H1 (cell line): Measurements from ENCODE around the gene DGKI. TPM values are rescaled to one million over a fixed set of nuclear protein-coding genes. Genes with fewer than 3 reads are reported as not detected.

ENCODE experiments used
- CTCF ChIP-seq, 3 experiments: IDR thresholded peaks; 1 replicate in 2 of 3; 2 replicates in 1 of 3; pipeline versions ENCODE4 v1.5.1 to v1.6.1; 2011; ENCODE audit warnings: low read length in 3 of 3, mild to moderate bottlenecking in 3 of 3, inconsistent platforms in 2 of 3, low read depth in 1 of 3, moderate library complexity in 1 of 3; ENCODE audit not compliant: insufficient read depth in 1 of 3; ENCODE audit errors: control extremely low read depth in 1 of 3
- FOSL1 ChIP-seq: IDR thresholded peaks from 2 replicates; pipeline ENCODE4 v1.6.1; 2011; ENCODE audit warnings: mild to moderate bottlenecking, low read depth, low read length, moderate library complexity; ENCODE audit not compliant: insufficient read depth
- SP4 ChIP-seq: IDR thresholded peaks from 2 replicates; pipeline ENCODE4 v1.6.1; 2012; ENCODE audit warnings: low read length, inconsistent platforms
- polyA plus RNA-seq, 7 experiments: library from polyadenylated mRNA; depleted of rRNA in 3 of 7; stranded (reverse) in 5 of 7; unstranded in 2 of 7; fragments of >200 nt in 5 of 7; fragments of 200-250 nt in 2 of 7; gene quantifications; 1 replicate in 5 of 7; 2 replicates in 1 of 7; 4 replicates in 1 of 7; pipeline versions ENCODE4 v1.2.1 to v1.2.3, GENCODE V29; 2011 to 2013; ENCODE audit warnings: missing spikeins in 2 of 7, mixed read lengths in 2 of 7
- total RNA-seq: library from RNA; stranded (reverse); fragmentation: NEBNext Ultra II Directional; extraction: Animal tissue kit (Norgen Biotek cat#: 25700); gene quantifications from 2 replicates; pipeline ENCODE4 v1.2.1, GENCODE V29; 2021

Gene DGKI
- total and polyA plus RNA-seq, 2 of the 8 experiments (the other 6 are each of a cell fraction or from before 2014, with no cell fraction given): 0.20 to 0.71 TPM

- TF ChIP-seq CTCF (IDR thresholded peaks at IDR 0.05; ENCODE audit: control extremely low read depth in 1 of 3, insufficient read depth in 1 of 3, low read depth in 1 of 3, low read length in 3 of 3): no peak
- TF ChIP-seq SP4: no peak
- no peak for TF ChIP-seq FOSL1
These were observed 29.0 kb upstream of the DGKI start (continued) for GRCh38 chr7:137875746-137876145.
